ENCODE measurements around the gene FARP2.
A peak's percentile ranks its signal among the peaks of the same experiment; 100 is the strongest.

FARP2 gene

DNA sequence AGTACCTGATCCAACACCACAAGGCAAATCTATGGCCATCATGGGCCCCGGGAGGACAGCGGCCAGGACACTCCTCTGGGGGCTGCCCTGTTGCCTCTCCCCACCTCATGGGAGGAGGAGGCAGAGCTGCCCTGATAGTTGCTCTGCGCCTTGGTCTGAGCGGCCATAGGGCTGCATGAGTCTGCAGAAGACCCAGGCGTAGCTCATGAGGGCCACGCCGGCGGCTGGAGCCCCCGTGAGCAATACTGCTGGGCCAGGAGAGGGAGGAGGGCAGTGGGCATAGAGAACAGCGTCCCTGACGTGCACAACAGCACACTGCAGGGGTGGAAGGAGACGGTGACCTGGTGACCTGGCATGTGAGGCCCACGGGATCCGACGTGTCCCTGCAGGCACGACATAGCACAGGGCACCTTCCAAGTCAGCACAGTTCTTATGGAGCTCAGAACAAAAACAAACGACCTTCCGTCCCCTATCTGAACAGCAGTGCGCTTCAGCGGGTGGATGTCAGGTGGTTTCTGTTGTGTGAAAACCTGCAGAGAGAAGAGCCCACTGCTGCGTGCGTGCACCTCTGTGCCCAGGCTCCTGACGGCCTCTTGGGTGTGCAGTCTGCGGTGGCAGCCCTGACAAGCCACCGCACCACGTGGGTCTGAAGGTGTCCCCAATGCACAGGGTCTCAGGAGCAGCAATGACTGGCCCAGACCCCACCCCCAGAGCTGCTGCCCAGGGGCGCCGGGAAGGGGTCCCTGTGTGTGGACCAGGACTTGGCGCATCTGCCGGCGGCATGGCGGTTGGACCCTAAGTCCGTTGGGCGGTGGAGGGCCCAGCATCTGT, 139.3 kb downstream of the FARP2 start:
- H3K27me3 ChIP-seq (ENCODE audit: control insufficient read depth in 3 of 3, insufficient read depth in 3 of 3, low read depth in 1 of 3, low read length in 3 of 3) = no peaks in the 10 kb centered on the region
- H2BK12ac ChIP-seq (ENCODE audit: low read length) = no peak overlapping the region
- H3K4me2 ChIP-seq (ENCODE audit: insufficient read depth, low read length, poor library complexity, severe bottlenecking) = no peak overlapping the region
- H3K36me3 ChIP-seq (replicated peaks in 1 of 2; ENCODE audit: control insufficient read depth in 2 of 2, insufficient read depth in 2 of 2, low read length in 2 of 2) = peaks cover 57 to 79% of the 10 kb centered on the region in 2 donors
- WGBS, 2 donors (ENCODE audit: extremely low coverage in 2 of 2, insufficient read length in 2 of 2, insufficient replicate concordance in 1 of 2) = no CpG with 5 or more reads among the region's 34 CpGs
- H4K91ac ChIP-seq (ENCODE audit: low read depth, low read length, poor library complexity) = no peak overlapping the region
- no peak overlapping the region for H2AFZ ChIP-seq (ENCODE audit: low read length)
- H3K4me1 ChIP-seq (ENCODE audit: control insufficient read depth in 2 of 2, insufficient read depth in 1 of 2, low read depth in 1 of 2, low read length in 2 of 2) = no peaks in the 10 kb centered on the region
- H2BK5ac ChIP-seq (ENCODE audit: low read length) = peak overlapping the region; percentile 87
- peak overlapping the region; percentile 43 for H4K8ac ChIP-seq (ENCODE audit: low read depth, low read length)
- H3K14ac ChIP-seq (ENCODE audit: low read length) = no peak overlapping the region
- no peak overlapping the region for H2BK15ac ChIP-seq (ENCODE audit: low read length)
- H3K18ac ChIP-seq (ENCODE audit: low read length) = no peak overlapping the region
- no peak overlapping the region for H3K4ac ChIP-seq (ENCODE audit: low read length)
- H3K79me1 ChIP-seq (ENCODE audit: low read depth, low read length) = peaks cover 14% of the 10 kb centered on the region
- no peak overlapping the region for H2AK5ac ChIP-seq (ENCODE audit: low read depth, low read length)
- no peak overlapping the region for H3K9ac ChIP-seq (ENCODE audit: low read depth, low read length, poor library complexity)
- no peaks in the 10 kb centered on the region for H3K9me3 ChIP-seq (replicated peaks in 1 of 2; ENCODE audit: control insufficient read depth in 2 of 2, insufficient read depth in 1 of 2, low read depth in 1 of 2, low read length in 2 of 2)
- no peak overlapping the region for H3K4me3 ChIP-seq (ENCODE audit: low read length in 2 of 2)
- DNase-seq (ENCODE audit: low spot score) = no peak
- H3K23ac ChIP-seq (ENCODE audit: low read depth, low read length, poor library complexity) = peak overlapping the region; percentile 80
- no peak overlapping the region for H2BK120ac ChIP-seq (ENCODE audit: low read depth, low read length)
- no peak overlapping the region for H3K27ac ChIP-seq (replicated peaks; ENCODE audit: low read length)

DNA sequence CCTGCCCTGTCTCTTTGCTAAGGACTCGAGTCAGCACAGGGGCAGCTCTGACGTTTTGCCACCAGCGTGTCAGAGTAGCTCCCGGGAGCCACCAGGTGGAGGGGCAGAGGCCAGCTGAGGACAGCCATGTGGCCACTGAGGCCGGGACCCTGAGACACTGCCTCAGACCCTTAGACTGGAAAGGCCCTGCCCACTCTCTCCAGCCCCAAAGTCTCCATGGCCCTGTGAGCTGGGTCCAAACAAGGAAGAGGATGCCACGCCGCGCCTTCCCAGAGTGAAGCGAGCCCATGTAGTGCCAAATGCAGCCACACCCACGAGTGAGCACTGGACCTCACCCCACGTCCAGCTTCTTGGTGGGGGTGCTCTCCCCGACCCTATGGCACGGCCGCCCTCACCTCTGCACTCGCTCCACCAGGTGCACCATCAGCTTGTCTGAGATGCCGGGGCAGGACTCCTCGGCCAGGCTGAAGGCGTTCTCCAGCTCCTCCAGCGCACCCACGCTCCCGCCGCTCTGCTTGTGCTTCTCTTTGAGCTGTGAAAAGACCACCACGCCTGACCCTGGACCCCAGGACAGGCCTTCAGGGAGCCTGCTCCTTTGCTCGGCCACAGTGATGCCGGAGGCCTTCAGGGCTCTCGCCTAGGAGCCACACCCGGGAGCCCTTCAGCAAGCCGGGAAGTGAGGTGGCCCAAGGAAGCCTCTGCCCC, 140.1 kb downstream of the FARP2 start:
- no peak overlapping the region for H4K8ac ChIP-seq (ENCODE audit: low read depth, low read length)
- H3K9ac ChIP-seq (ENCODE audit: low read depth, low read length, poor library complexity) = no peak overlapping the region
- H2BK120ac ChIP-seq (ENCODE audit: low read depth, low read length) = no peak overlapping the region
- peaks cover 17% of the 10 kb centered on the region for H3K79me1 ChIP-seq (ENCODE audit: low read depth, low read length)
- DNase-seq (ENCODE audit: low spot score) = no peak
- H3K14ac ChIP-seq (ENCODE audit: low read length) = no peak overlapping the region
- no peak overlapping the region for H2BK12ac ChIP-seq (ENCODE audit: low read length)
- peak overlapping the region; percentile 87 for H2BK5ac ChIP-seq (ENCODE audit: low read length)
- no peak overlapping the region for H3K18ac ChIP-seq (ENCODE audit: low read length)
- H3K4me3 ChIP-seq (ENCODE audit: low read length in 2 of 2) = no peak overlapping the region
- no peak overlapping the region for H2BK15ac ChIP-seq (ENCODE audit: low read length)
- no peak overlapping the region for H2AK5ac ChIP-seq (ENCODE audit: low read depth, low read length)
- no peak overlapping the region for H4K91ac ChIP-seq (ENCODE audit: low read depth, low read length, poor library complexity)
- no peaks in the 10 kb centered on the region for H3K9me3 ChIP-seq (replicated peaks in 1 of 2; ENCODE audit: control insufficient read depth in 2 of 2, insufficient read depth in 1 of 2, low read depth in 1 of 2, low read length in 2 of 2)
- no peaks in the 10 kb centered on the region for H3K27me3 ChIP-seq (ENCODE audit: control insufficient read depth in 3 of 3, insufficient read depth in 3 of 3, low read depth in 1 of 3, low read length in 3 of 3)
- H2AFZ ChIP-seq (ENCODE audit: low read length) = no peak overlapping the region
- WGBS, 2 donors (ENCODE audit: extremely low coverage in 2 of 2, insufficient read length in 2 of 2, insufficient replicate concordance in 1 of 2) = no CpG with 5 or more reads among the region's 28 CpGs
- peak overlapping the region; percentile 80 for H3K23ac ChIP-seq (ENCODE audit: low read depth, low read length, poor library complexity)
- no peak overlapping the region for H3K27ac ChIP-seq (replicated peaks; ENCODE audit: low read length)
- H3K4me2 ChIP-seq (ENCODE audit: insufficient read depth, low read length, poor library complexity, severe bottlenecking) = no peak overlapping the region
- no peaks in the 10 kb centered on the region for H3K4me1 ChIP-seq (ENCODE audit: control insufficient read depth in 2 of 2, insufficient read depth in 1 of 2, low read depth in 1 of 2, low read length in 2 of 2)
- peaks cover 58 to 87% of the 10 kb centered on the region in 2 donors for H3K36me3 ChIP-seq (replicated peaks in 1 of 2; ENCODE audit: control insufficient read depth in 2 of 2, insufficient read depth in 2 of 2, low read length in 2 of 2)
- no peak overlapping the region for H3K4ac ChIP-seq (ENCODE audit: low read length)

DNA sequence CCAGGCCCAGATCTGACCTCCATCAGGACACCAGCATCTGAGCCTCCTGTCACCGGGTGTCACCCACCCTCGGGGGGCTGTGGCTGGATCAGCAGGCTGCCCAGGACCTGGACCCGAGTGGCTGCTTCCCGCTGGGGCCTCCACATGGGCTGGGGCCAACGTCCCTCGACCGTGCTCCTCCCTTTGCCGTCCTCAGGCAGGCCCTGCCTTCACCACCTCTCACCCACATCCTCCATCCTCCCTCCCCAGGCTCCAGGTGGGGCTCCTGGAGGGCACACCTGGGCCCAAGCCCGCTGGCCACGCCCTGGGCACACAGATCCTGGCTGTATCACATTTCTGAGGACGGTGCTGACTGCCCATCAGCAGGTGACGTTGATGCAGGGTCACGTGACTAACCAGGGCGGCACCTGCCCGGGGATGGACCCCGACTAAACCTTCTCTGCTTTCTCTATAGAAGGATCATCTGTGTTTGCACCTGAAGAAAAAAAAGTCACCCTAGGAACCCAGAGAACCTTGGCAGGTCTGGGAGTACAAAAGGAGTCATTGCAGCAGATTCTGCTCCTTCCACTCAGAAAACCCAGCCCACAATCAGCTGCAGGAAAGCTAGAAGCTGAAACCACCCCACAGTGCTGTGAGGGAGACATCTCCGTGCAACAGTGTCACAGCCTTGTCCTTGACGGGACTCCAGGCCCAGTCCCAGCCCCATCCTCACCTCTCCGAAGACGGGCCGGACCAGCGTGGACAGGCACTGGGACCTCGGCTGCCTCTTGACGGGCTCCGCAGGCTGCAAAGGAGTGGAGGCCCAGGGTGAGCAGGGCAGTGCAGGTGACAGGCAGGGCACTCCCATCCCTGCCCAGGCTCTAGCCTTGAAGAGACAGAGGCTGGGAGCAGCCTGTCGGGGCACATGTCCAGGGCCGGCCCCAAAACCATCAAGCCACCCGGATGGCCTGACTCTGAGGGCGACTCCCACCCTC, 141.1 kb downstream of the FARP2 start:
- no CpG with 5 or more reads among the region's 29 CpGs for WGBS, 2 donors (ENCODE audit: extremely low coverage in 2 of 2, insufficient read length in 2 of 2, insufficient replicate concordance in 1 of 2)
- no peak overlapping the region for H2AK5ac ChIP-seq (ENCODE audit: low read depth, low read length)

More for the DNA sequence above, 141.1 kb downstream of the FARP2 start:
- H2BK12ac ChIP-seq (ENCODE audit: low read length) = peak overlapping the region; percentile 10
- peaks cover 18% of the 10 kb centered on the region for H3K79me1 ChIP-seq (ENCODE audit: low read depth, low read length)
- H2BK5ac ChIP-seq (ENCODE audit: low read length) = peak overlapping the region; percentile 13
- H3K14ac ChIP-seq (ENCODE audit: low read length) = peak overlapping the region; percentile 21
- peak overlapping the region; percentile 65 for H4K8ac ChIP-seq (ENCODE audit: low read depth, low read length)
- H3K4me1 ChIP-seq (ENCODE audit: control insufficient read depth in 2 of 2, insufficient read depth in 1 of 2, low read depth in 1 of 2, low read length in 2 of 2) = no peaks in the 10 kb centered on the region
- no peak for DNase-seq (ENCODE audit: low spot score)
- H3K4me2 ChIP-seq (ENCODE audit: insufficient read depth, low read length, poor library complexity, severe bottlenecking) = no peak overlapping the region
- peak overlapping the region; percentile 31 for H3K23ac ChIP-seq (ENCODE audit: low read depth, low read length, poor library complexity)
- H3K9ac ChIP-seq (ENCODE audit: low read depth, low read length, poor library complexity) = no peak overlapping the region
- no peaks in the 10 kb centered on the region for H3K9me3 ChIP-seq (replicated peaks in 1 of 2; ENCODE audit: control insufficient read depth in 2 of 2, insufficient read depth in 1 of 2, low read depth in 1 of 2, low read length in 2 of 2)
- no peaks in the 10 kb centered on the region for H3K27me3 ChIP-seq (ENCODE audit: control insufficient read depth in 3 of 3, insufficient read depth in 3 of 3, low read depth in 1 of 3, low read length in 3 of 3)
- peaks cover 61 to 96% of the 10 kb centered on the region in 2 donors for H3K36me3 ChIP-seq (replicated peaks in 1 of 2; ENCODE audit: control insufficient read depth in 2 of 2, insufficient read depth in 2 of 2, low read length in 2 of 2)
- no peak overlapping the region for H2BK15ac ChIP-seq (ENCODE audit: low read length)
- no peak overlapping the region for H2BK120ac ChIP-seq (ENCODE audit: low read depth, low read length)
- H2AFZ ChIP-seq (ENCODE audit: low read length) = no peak overlapping the region
- no peak overlapping the region for H3K4ac ChIP-seq (ENCODE audit: low read length)
- H3K18ac ChIP-seq (ENCODE audit: low read length) = no peak overlapping the region
- no peak overlapping the region for H4K91ac ChIP-seq (ENCODE audit: low read depth, low read length, poor library complexity)
- no peak overlapping the region for H3K4me3 ChIP-seq (ENCODE audit: low read length in 2 of 2)
- H3K27ac ChIP-seq (replicated peaks; ENCODE audit: low read length) = no peak overlapping the region
